GM18909 (cell line): Measurements from ENCODE around the gene ZNF512B.
"Not testable (repeated sequence)": the region's sequence is repeated elsewhere in the genome, so short reads cannot be mapped to it uniquely, and the experiment has no call there.

Source experiments
- ATAC-seq: cut with Tn5 transposase; IDR thresholded peaks from one replicate; pipeline ENCODE4 v1.9.1; 2021; ENCODE audit warnings: mild to moderate bottlenecking; ENCODE audit not compliant: unreplicated experiment, poor library complexity

Gene ZNF512B

DNA sequence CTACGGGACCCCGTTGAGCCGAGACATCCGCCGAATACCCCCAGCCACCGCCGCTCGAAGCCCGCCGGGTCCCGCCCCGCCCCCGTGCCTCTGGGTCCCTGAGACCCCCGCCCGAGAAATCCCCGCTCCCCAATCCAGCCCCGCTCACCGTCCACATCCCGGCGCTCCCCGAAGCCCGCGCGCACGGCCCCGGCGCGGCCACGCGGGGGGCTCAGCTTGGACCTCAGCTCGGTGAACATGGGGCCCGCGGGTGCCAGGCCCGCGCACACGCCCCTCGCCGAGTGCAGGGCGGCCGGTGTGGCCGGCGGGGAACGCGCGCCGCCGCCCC, 9.5 kb upstream of the ZNF512B start:
- no peak for ATAC-seq

DNA sequence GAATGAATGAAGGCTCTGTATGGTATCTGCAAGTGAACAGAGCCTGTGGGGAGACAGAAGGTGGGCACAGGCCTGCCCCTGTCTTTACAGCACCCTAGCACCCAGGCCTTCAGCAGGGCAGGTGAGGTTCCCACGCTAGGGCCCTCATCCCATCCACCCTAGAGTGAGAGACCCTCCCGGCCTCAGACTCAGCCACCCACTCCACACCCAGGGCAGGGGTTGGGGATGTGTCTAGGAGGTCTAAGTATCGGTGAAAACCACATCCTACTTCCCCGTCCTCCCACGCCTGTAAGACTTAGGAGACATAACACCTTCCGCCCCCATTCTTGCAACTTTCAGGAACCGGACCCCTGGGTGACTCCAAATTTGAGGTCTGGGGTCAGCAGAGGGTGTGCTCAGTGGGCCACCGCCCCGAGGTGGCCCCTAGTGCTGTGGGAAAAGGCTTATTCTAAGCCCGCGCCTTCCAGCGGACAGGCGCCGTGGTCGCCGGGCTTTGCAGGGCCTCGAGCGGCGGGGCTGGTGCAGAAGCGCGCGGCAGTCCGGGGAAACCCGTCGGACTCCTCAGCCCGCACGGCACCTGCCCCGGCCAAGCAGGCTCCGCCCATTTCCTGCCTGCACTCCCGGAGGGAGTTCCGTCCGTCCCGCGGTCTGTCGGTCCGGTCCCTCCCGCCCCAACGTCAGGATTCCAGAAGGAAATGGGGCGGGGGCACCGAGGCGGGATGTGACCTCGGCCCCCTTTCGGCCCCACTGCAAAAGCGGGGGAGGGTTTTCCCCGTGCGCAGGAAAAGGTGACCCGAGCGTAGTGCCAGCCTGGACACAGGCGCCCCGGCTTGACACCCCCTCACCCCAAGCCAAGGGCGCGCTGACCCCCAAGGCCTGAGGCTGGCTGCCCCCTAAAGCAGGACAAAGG, 8.8 kb upstream of the ZNF512B start:
- ATAC-seq = no peak

DNA sequence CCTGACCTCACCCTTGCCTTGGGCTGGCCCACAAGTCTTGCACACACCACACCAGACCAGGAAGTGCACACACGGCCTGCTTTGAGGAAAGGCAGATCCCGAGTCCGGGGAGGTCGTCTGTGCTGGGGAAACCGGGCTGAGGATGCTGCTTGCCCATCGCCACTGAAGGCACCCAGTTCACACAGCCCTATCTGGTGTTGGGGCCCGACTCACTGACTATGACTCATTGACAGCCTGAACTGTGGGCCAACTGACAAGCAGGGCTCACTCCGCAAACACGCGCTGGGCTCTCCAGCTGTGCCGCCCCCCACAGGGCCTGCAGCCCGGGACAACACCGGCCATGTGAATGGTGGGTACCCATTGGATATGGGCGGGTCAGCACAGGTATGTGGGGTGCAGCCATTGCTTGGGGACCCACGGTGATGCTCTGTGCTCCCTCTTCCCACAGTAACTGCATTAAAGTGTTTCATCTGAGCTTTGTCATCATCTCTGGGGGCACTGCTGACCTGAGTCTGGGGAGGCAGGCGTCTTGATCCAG, 8.1 kb upstream of the ZNF512B start:
- no peak for ATAC-seq

DNA sequence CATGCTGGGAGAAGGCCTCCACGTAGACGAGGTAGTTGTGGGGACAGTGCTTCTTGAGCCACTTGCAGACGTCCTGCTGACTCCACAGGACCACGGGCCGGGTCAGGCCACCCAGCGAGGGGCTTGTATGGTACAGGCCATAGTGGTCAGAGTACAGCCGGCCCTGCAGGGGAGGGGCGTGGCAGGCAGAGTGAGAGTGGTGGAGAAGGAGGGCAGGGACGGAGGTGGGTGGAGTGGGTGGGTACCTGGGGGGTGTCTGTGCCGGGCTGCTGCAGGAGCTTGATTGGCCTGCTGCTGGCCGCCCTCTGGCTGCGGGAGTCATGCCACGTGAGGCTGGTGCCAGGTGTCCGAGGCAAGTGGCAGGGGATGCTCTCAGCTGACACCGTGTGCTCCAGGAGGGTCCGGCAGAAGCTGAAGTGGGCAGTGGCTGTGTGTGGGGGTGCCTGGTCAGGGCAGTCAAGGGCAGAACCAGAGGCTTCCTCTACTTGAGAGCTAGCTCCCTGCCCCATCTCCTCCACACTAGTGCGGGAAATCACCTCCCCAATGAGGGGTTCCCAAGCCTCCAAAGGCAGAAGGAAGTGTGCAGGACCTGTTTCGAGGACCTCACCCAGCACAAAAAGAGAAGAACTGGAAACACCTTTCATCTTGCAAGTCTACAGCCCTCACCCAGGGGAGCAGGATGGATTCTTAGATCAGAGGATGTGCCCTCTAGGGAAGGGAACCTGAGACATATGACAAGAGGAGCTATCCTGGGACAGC, 7.4 kb upstream of the ZNF512B start:
- ATAC-seq = no peak

DNA sequence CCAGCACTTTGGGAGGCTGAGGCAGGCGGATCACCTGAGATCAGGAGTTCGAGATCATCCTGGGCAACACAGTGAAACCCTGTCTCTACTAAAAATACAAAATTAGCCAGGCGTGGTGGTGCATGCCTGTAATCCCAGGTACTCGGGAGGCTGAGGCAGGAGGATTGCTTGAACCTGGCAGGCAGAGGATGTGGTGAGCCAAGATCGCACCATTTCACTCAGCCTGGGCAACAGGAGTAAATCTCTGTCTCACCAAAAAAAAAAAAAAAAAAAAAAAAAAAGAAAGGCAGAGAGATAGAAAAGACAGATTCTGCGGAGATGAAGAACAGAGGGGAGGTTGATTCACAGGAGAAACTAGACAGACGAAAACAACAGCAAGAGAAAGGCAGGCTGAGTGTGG, 6.8 kb upstream of the ZNF512B start:
- ATAC-seq = not testable (repeated sequence)

DNA sequence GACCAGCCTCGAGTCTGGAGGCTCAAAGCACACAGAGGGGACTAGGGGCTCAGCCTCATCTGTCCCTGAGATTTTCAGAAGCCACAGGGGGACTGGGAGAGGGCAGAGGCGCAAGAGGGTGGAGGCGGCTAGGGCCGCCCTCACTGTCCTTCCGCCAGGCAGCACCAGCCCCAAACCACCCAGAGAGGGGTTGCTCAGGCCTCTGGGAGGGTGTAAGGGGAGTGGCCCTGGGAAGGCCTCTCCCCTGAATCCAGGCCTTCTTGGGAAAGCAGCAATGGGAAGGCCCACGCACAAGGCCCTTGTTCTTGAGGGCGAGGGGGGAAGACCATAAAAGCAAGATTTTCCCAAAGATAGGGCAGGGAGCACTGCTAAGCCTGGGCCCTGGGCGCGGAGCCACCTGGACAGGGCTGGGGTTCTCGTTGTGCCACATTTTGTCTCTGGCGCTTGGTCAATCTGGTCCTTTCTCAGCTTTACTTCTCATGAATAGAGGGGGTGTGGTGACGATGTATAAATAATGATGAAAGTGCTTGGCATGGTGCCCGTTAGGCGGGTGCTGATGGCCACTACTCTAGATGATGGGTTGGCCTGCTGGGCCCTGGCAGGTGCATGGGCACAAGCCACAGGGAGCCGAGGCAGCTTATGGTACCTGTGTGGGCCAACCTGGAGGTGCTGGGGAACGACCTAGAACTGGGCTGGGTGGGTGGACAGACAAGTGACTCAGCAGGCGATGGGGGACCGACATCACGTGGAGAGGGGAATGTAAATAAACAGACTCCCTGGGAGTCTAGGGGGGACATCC, 4.9 kb upstream of the ZNF512B start:
- no peak for ATAC-seq

DNA sequence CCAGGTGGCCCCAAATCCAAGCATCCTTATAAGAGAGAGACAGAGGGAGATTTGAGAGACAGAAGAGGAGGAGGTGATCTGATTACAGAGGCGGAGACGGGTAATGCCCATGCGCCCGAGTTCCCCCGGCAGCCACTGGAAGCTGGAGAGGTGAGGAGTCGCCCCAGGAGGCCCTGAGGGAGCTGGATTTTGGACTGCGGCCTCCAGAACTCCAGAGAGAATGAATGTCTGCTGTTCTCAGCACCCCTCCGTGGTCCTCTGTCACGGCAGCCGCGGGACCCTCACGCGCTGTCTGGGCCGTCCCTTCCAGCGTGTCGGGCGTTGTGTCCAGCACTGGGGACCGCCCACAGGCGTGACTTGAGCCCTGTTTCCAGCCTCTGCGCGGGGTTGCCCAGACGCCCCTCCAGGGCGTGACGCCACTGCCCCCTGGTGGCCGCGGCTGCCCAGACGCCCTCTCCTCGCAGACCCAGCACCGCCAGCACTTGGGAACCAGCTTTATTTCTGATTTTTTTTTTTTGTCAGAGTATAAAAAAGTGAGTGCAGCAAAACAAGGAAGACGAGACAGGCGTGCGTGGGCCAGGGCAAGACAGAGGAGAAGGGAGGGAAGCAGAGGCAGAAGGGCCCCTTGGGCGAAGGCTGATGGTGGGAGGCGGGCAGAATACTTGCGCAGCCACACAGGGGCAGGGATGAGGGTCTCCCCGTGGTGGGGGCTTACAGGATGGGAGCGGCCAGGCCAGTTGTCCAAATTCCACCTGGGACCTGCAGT, 4.1 kb upstream of the ZNF512B start:
- ATAC-seq = no peak

DNA sequence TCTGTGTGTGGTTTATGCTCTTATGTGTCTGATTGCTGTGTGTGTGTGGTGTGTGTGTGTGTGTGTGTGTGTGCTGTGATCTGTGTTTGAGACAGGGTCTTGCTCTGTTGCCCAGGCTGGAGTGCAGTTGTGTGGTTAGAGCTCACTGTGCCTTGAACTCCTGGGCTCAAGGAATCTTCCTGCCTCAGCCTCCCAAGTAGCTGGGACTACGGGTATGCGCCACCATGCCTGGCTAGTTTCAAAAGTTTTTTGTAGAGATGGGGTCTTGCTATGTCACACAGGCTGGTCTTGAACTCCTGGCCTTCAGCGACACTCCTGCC, 3.4 kb upstream of the ZNF512B start:
- no peak for ATAC-seq

DNA sequence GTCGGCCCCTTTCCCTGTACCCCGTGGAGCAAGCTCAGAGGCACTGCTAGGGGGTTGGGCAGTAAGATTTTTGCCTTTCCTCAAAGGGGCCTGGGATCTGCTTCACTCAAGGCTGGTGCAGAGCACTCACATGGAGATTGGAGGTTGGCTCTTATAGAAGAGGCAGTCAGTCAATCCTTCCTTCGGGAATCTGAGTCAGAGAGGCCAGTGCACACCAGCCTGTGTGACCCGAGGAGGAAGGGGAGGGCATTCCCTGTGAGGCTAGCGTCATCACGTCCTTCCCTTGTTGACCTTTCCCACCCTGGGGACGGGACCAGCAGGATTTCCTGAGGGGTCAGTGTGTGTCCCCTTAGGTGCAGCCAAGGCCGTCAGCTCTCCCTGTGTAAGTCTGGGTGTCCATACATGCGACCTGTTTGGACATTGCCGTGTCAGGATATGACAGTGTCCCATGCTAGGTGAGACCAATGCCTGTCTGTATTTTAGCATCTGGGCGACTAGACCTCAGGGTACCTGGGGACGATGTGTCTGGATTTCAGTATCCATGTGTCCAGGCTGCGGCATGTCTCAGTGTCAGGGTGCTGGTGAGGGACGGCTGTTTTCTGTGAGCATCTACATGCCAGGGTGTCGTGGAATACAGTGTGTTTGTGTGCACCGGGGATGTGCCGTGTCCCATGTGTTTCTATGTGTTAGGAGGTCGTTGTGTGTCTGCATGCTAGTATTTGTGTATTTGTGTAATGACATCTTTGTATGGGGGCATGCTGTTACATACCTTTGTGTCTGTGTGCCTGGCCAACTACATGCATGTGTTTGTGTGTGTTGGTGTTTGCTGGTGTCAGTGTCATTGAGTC, 2.8 kb upstream of the ZNF512B start:
- no peak for ATAC-seq

DNA sequence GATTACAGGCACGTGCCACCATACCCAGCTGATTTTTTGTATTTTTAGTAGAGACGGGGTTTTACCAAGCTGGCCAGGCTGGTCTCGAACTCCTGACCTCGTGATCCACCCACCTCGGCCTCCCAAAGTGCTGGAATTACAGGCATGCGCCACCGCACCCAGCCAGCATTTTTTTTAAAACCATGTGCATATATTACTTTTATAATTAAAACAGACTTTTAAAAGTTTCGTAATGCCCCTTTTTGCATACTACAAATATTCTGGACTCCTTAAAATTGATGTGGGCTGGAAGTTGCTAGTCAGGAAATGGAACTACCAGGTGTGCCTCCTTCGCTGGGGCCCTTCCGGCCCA, 2.2 kb upstream of the ZNF512B start:
- not testable (repeated sequence) for ATAC-seq

DNA sequence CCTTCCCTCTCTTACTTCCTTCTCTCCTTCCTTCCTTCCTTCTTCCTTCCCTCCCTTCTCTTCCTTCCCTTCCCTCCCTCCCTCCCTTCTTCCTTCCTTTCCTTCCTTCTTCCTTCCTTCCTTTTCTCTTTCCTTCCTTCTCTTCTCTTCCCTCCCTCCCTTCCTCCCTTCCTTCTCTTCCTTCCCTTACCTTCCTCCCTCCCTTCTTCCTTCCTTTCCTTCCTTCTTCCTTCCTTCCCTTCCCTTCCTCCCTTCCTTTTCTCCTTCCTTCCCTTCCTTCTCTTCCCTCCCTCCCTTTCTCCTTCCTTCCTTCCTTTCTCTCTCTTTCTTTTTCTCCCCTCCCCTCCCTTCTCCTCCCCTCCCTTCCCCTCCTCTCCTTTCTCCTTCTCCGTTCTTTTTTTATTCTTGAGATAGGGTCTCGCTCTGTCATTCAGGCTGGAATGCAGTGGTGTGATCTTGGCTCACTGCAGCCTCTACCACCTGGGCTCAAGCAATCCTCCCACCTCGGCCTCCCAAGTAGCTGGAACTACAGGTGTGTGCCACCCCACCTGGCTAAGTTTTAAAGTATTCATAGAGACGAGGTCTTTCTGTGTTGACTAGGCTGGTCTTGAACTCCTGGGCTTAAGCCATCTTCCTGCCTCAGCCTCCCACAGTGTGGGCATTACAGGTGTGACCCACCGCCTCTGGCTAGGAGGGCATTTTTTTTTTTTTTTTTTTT, 1.1 kb upstream of the ZNF512B start:
- no peak for ATAC-seq

DNA sequence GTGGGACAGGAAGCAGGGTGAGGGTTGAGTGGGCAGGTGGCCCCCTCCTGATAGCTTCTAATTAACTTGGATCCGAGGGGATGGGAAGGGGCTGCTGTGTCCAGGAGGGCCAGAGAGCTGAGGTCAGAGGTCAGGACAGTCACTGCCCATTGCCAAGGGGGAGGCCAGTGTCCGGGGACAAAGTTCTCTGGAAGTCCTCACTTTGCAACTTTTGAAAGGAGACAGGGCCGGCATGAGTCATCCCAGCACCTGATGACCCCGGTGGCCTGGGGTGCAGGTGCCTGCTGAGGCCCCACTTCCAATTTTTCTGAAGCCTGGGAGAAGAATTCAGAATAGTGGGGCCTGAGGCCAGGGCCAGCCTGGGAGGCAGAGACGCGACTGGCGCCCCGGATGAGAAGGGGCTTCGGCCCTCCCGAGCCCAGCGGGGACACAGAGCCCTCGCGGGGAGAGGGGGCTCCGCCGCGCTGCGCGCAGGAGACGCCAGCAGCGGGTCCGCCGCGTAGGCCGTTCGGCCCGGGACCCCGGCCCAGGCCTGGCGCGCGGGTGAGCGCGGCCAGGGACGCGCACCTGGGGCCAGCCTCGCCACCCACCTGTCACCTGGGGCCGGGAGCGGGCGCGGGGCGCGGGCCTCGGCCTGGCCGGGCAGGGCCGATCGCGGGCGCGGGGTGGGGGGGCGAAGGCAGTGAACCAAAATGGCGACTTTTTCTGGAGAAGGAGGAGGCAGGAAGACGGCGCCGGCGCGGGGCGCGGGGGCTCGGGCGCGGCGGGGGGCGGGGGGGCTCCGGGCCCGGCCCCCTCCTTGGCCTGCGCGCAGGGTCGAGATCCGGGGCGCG, 586 bp downstream of the ZNF512B start:
- ATAC-seq = no peak

DNA sequence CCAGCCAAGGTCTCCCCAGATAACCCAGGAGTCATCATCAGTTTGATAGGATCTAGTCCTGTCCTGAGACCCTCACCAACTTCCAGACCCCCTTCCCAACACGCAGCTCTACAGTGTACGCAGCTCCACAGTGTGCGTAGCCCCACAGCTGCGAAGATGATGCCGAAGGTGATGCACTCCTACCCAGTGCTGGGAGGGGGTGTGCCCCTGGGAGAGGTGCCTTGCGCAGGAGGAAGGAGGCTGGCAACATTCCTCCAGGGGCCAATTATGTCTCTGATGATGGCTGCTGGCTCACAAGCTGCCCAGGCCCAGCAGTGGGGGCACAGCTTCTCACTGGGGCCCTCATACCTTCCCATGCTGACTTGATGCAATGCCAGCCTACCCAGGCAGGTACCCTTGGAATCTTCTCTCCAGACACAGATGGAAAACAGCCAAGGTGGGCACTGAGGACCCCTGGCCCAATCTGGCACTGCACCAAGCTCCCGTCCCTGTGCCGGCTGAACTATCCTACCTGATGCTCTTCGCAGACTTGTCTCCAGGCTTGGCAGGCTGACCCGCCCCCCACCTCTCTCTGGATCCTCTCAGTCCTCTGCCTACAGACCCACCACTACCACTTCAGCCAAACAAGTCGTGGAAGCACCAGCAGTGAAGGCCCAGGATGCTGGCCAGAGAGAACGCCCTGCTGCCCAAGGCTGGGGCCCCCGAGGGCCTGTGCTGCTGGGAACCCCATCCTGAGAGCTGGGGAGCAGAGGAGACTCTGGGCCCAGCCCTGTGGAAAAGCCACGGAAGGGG, 1.4 kb downstream of the ZNF512B start:
- no peak for ATAC-seq

DNA sequence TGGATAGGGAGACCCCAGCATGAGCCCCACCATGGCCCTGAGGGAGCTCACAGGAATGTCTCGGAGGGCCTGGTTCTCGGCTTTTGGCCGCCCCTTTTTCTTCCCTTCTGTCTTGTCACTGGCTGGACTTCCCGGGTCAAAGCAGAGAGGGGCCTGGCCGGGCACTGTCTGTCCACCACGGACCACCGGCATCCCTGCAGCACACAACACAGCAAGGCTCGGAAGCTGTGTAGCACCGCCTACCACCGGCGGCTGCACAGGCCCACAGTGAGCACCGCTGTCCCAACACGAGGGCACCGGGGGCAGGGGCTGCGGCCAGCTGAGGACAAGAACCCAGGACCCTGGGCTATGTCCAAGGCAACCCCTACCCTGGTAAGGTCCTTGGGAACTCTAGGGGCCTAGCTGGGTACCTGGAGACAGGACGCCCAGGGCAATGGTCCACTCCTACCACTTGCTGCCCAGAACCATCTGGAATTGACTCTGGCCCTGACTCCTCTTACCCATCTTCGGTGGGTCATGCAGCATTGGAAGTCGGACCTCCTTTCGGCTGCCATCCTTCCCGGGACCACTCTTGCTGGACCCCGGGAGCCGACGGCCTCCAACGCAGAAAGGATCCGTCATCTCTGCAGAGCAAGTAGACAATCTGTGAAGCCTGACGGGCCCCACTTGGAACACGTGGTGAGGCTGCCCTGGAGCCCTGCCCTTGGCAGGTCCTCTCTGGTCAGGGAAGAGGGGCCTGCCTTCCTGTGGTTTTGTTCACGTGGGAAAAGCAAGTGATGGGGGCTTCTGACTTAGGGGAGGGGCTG, 2.2 kb downstream of the ZNF512B start:
- ATAC-seq = no peak

DNA sequence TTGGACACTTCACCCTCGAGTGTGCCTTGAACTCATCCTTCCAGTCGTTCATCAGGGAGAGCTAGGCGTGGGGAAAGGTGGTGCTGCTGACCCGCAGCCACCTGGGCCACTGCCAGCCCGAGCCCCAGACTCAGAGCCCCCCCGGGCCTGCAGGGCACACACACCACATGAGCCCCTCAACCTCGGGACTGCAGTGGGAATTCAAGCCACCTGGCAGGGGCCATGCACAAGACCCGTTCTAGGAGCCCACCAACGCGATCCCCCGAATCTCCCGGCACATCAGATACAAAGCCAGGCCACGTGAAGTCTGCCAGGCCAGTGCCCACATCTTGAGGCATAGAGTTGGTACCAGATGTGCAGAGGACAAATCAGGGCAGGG, 2.8 kb downstream of the ZNF512B start:
- ATAC-seq = no peak

DNA sequence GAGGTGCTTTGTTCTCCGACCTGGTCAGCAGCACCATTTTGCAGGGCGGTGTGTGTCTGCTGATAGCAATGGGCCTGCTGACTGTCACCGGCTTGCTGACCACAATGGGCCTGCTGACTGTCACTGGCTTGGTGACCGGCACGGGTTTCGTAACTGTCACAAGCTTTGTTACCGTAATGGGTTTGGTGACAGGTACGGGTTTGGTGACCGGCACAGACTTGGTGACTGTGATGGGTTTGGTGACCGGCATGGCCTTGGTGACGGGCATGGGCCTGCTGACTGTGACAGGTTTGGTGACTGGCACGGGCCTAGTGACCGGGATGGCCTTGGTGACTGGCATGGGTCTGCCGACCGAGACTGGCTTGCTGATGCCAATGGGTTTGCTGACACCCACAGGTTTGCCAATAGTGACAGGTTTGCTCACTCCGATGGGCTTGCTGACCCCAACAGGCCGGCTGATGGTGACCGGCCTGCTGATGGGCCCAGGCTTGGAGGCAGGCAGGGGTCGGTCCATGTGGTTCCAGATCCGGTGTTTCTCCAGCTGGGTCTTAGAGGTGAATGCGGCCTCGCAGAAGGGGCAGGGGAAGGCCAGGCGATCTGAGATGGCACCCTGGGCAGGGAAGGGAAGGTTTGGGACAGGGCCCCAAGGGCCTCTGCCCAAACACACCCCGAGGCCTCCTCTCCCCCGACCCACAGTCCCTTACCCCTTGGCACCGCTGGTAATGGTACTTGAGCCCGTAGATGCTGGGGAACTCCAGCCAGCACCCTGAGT, 3.4 kb downstream of the ZNF512B start:
- no peak for ATAC-seq
